ENCODE measurements around the gene PDZD7.

Gene PDZD7

GRCh38 chr10:101031128-101031795 lies at the start of gene PDZD7, which contains the start of gene SFXN3:
Gene PDZD7 (minus strand): TSS chr10:101031129. CDS start chr10:101030219, 910 bp downstream.
Gene SFXN3 (plus strand): TSS chr10:101031234. CDS start chr10:101034695, 3,461 bp downstream.
- peak within 1 kb of the TSS; percentile 65 for H3K4me3 ChIP-seq (ENCODE audit: low read depth, low read length)
- TF ChIP-seq MAX (IDR thresholded peaks at IDR 0.05; ENCODE audit: low read depth, low read length) (no peak), CTCF (IDR thresholded peaks at IDR 0.05; ENCODE audit: low read depth, low read length) (no peak), MYC (IDR thresholded peaks at IDR 0.05; ENCODE audit: low read depth, low read length) (no peak), POLR2A (IDR thresholded peaks at IDR 0.05; ENCODE audit: extremely low read depth, insufficient read length) (no peak)
- DNase-seq (ENCODE audit: low read depth): peak; percentile 91

DNA sequence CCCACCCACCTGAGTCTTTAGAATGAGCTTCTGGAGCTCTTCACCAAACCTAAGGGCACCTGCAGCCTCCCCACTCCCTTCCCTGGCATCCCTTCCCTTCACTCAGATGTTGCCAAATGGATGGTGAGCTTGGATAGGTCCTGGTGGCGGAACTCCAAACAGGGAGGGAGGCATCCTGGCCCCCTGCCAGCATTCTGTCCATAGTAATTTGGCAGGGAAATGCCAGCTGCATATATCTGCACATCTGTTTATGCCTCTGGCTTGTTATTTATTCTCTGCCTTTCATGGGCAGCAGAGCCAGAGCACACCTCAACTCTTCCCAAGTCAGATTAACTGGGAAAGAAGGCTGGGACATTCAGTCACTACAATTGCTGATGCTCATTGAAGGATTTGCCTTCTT lies 48.9 kb upstream of the PDZD7 start:
- no peak for DNase-seq (ENCODE audit: low read depth)
- TF ChIP-seq MAX (IDR thresholded peaks at IDR 0.05; ENCODE audit: low read depth, low read length): no peak
- no peak for TF ChIP-seq POLR2A (IDR thresholded peaks at IDR 0.05; ENCODE audit: extremely low read depth, insufficient read length)
- no peak for TF ChIP-seq MYC (IDR thresholded peaks at IDR 0.05; ENCODE audit: low read depth, low read length)
- no peak for TF ChIP-seq CTCF (IDR thresholded peaks at IDR 0.05; ENCODE audit: low read depth, low read length)
- H3K4me3 ChIP-seq (ENCODE audit: low read depth, low read length): no peak overlapping the region

DNA sequence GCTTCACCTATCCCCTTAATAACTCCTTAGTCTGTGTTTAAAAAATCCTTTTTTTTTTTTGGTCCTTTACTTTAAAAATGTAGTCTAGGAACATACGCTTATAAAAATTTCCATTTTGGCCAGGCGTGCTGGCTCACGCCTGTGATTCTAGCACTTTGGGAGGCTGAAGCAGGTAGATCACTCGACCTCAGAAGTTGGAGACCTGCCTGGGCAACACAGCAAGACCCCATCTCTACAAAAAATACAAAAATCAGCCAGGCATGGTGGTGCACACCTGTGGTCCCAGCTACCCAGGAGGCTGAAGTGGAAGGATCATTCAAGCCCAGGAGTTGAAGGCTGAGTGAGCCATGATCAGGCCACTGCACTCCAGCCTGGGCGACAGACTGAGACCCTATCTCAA lies 45.7 kb upstream of the PDZD7 start:
- TF ChIP-seq MYC (IDR thresholded peaks at IDR 0.05; ENCODE audit: low read depth, low read length): no peak
- no peak for TF ChIP-seq CTCF (IDR thresholded peaks at IDR 0.05; ENCODE audit: low read depth, low read length)
- TF ChIP-seq POLR2A (IDR thresholded peaks at IDR 0.05; ENCODE audit: extremely low read depth, insufficient read length): no peak
- TF ChIP-seq MAX (IDR thresholded peaks at IDR 0.05; ENCODE audit: low read depth, low read length): no peak
- no peak overlapping the region for H3K4me3 ChIP-seq (ENCODE audit: low read depth, low read length)
- DNase-seq (ENCODE audit: low read depth): no peak

DNA sequence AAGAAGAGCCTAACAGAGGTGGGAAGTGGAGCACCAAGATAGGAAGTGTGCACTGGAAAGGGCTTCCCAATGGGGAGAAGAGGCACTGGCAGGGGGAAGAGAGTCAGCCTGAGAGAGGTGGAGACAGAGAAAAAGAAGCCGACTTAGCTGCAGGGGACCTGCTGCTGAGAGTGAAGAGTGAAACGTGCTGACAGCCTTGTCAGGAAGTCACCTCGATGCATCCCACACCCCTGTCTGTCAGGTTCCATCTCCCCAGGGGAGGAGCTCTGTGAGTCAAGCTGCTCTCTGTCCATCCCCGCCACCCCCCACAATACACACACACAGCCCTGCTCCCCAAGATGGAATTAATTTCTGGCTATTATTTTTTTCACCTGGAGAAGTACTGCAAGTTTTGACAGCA lies 44.8 kb upstream of the PDZD7 start:
- H3K4me3 ChIP-seq (ENCODE audit: low read depth, low read length): no peak overlapping the region
- no peak for DNase-seq (ENCODE audit: low read depth)
- no peak for TF ChIP-seq MYC (IDR thresholded peaks at IDR 0.05; ENCODE audit: low read depth, low read length)
- TF ChIP-seq CTCF (IDR thresholded peaks at IDR 0.05; ENCODE audit: low read depth, low read length): no peak
- TF ChIP-seq MAX (IDR thresholded peaks at IDR 0.05; ENCODE audit: low read depth, low read length): no peak
- no peak for TF ChIP-seq POLR2A (IDR thresholded peaks at IDR 0.05; ENCODE audit: extremely low read depth, insufficient read length)

GRCh38 chr10:101073631-101074030 lies 42.7 kb upstream of the PDZD7 start:
- H3K4me3 ChIP-seq (ENCODE audit: low read depth, low read length): no peak overlapping the region
- TF ChIP-seq CTCF (IDR thresholded peaks at IDR 0.05; ENCODE audit: low read depth, low read length): no peak
- no peak for TF ChIP-seq POLR2A (IDR thresholded peaks at IDR 0.05; ENCODE audit: extremely low read depth, insufficient read length)
- TF ChIP-seq MAX (IDR thresholded peaks at IDR 0.05; ENCODE audit: low read depth, low read length): no peak
- no peak for TF ChIP-seq MYC (IDR thresholded peaks at IDR 0.05; ENCODE audit: low read depth, low read length)
- DNase-seq (ENCODE audit: low read depth): no peak

Data from NB4 (cell line).